Measurements from ENCODE around the gene KRTAP9-6.
"Not testable (repeated sequence)": the region's sequence is repeated elsewhere in the genome, so short reads cannot be mapped to it uniquely, and the experiment has no call there.

KRTAP9-6 gene

GRCh38 chr17:41271323-41271722 lies 6.1 kb downstream of the KRTAP9-6 start:
- not testable (repeated sequence) for DNase-seq (ENCODE audit: low spot score)

- DNase-seq (ENCODE audit: low spot score): no peak
Measured at GRCh38 chr17:41271858-41272257, 6.7 kb downstream of the KRTAP9-6 start.

- not testable (repeated sequence) for DNase-seq (ENCODE audit: low spot score)
Measured at GRCh38 chr17:41275648-41276190, 10.5 kb downstream of the KRTAP9-6 start, which contains the start of gene KRTAP9-7. Gene KRTAP9-7 (plus strand): TSS chr17:41275698. CDS start chr17:41275698, 0 bp downstream.

- peak; percentile 0 for DNase-seq (ENCODE audit: low spot score)
Measured at GRCh38 chr17:41278176-41278955, 13.2 kb downstream of the KRTAP9-6 start.

GRCh38 chr17:41284043-41284442 lies 18.9 kb downstream of the KRTAP9-6 start:
- DNase-seq (ENCODE audit: low spot score): peak; percentile 0

GRCh38 chr17:41284546-41284945 lies 19.4 kb downstream of the KRTAP9-6 start:
- peak; percentile 0 for DNase-seq (ENCODE audit: low spot score)

- no peak for DNase-seq (ENCODE audit: low spot score)
Measured at GRCh38 chr17:41287050-41287449, 21.9 kb downstream of the KRTAP9-6 start.

GRCh38 chr17:41294016-41294415 lies 28.8 kb downstream of the KRTAP9-6 start:
- no peak for DNase-seq (ENCODE audit: low spot score)

- no peak for DNase-seq (ENCODE audit: low spot score)
Measured at GRCh38 chr17:41296846-41297245, 31.7 kb downstream of the KRTAP9-6 start.

GRCh38 chr17:41298458-41299135 lies 33.4 kb downstream of the KRTAP9-6 start:
- DNase-seq (ENCODE audit: low spot score): no peak

GRCh38 chr17:41301204-41301790 lies 36.1 kb downstream of the KRTAP9-6 start:
- no peak for DNase-seq (ENCODE audit: low spot score)

- DNase-seq (ENCODE audit: low spot score): no peak
Measured at GRCh38 chr17:41301916-41302901, 37.0 kb downstream of the KRTAP9-6 start, which contains the start of gene KRTAP29-1. Gene KRTAP29-1 (minus strand): TSS chr17:41302851. CDS start chr17:41302851, 0 bp downstream.

- no peak for DNase-seq (ENCODE audit: low spot score)
Measured at GRCh38 chr17:41302981-41303380, 37.8 kb downstream of the KRTAP9-6 start.

- no peak for DNase-seq (ENCODE audit: low spot score)
Measured at GRCh38 chr17:41304091-41304490, 38.9 kb downstream of the KRTAP9-6 start.

GRCh38 chr17:41307647-41308046 lies 42.5 kb downstream of the KRTAP9-6 start:
- no peak for DNase-seq (ENCODE audit: low spot score)

GRCh38 chr17:41308251-41308917 lies 43.2 kb downstream of the KRTAP9-6 start:
- no peak for DNase-seq (ENCODE audit: low spot score)

GRCh38 chr17:41308918-41309359 lies 43.8 kb downstream of the KRTAP9-6 start, which contains the start of gene KRTAP16-1:
Gene KRTAP16-1 (minus strand): TSS chr17:41309309. CDS start chr17:41309253, 56 bp downstream.
- no peak for DNase-seq (ENCODE audit: low spot score)

GRCh38 chr17:41311111-41311510 lies 45.9 kb downstream of the KRTAP9-6 start:
- no peak for DNase-seq (ENCODE audit: low spot score)

GRCh38 chr17:41315204-41315794 lies 50.1 kb downstream of the KRTAP9-6 start, which contains the start of gene KRTAP17-1:
Gene KRTAP17-1 (minus strand): TSS chr17:41315710. CDS start chr17:41315650, 60 bp downstream.
- DNase-seq (ENCODE audit: low spot score): no peak

Measured in SK-N-DZ (cell line).